Measurements from ENCODE around the gene KRT84. TPM values are rescaled to one million over a fixed set of nuclear protein-coding genes. Genes with fewer than 3 reads are reported as not detected.

KRT84 gene
- total RNA-seq, 1 experiment from 2014 or later, result not detected

DNA sequence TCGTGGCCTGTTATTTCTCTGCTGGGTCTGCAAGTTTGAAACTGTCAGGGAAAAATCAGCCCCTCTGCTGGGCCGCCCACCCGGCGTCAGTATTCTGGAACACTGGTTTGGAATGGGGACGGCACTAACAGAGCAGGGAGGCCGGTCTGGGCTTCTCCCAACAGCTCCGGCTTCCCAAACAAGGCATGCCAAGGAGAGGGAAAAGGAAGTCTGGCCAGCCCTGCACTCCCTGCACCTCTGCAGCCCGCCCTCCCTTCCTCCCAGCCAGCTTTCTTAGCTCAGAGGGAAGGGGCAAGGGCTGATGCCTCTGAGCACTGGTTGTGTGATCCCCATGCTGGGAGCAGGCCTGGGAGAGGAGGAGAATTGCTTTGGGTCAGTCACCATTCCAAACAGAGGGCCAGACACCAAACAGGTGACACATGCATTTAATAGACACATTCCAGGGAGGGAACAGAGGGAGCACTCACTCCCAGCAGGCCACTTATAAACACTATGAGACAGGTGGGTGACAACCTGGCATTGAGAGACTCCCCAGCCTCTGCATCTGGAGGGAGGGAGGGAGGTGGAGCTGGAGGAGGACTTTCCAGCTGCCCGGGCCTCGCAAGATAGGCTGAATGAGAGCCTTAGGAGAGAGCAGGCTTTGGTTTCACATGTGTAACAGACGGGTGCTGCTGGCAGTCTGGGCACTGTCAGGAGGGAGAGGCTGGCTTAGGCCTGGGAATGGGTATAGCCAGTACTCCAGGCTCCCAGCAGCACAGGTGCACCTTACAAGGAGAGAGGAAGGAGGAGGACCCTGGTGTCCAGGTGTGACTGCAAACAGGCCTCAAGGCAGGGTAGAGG lies 38.4 kb upstream of the KRT84 start:
- Histone ChIP-seq H3K27me3 (replicated peaks; ENCODE audit: insufficient read depth, low read depth, low read length, poor library complexity) (peaks cover 11% of the 10 kb centered on the region), H3K9me3 (ENCODE audit: low read depth, low read length, poor library complexity, severe bottlenecking) (no peaks in the 10 kb centered on the region), H3K36me3 (ENCODE audit: insufficient read depth, low read length, poor library complexity, severe bottlenecking) (no peaks in the 10 kb centered on the region), H3K4me3 (ENCODE audit: low read depth, low read length, poor library complexity, severe bottlenecking) (no peak overlapping the region), H3K27ac (ENCODE audit: low read depth, low read length, poor library complexity, severe bottlenecking) (no peak overlapping the region), H3K4me1 (ENCODE audit: insufficient read depth, low read length, poor library complexity, severe bottlenecking) (no peaks in the 10 kb centered on the region)
- no peak for DNase-seq (ENCODE audit: low spot score)
- intact Hi-C loops (cut with micrococcal nuclease; ENCODE audit: unreplicated experiment), result no loop called here
- ChIA-PET CTCF (no interaction called here), POLR2A (ENCODE audit: low non-redundant PET) (no interaction called here)
- TF ChIP-seq, protein P1, sequence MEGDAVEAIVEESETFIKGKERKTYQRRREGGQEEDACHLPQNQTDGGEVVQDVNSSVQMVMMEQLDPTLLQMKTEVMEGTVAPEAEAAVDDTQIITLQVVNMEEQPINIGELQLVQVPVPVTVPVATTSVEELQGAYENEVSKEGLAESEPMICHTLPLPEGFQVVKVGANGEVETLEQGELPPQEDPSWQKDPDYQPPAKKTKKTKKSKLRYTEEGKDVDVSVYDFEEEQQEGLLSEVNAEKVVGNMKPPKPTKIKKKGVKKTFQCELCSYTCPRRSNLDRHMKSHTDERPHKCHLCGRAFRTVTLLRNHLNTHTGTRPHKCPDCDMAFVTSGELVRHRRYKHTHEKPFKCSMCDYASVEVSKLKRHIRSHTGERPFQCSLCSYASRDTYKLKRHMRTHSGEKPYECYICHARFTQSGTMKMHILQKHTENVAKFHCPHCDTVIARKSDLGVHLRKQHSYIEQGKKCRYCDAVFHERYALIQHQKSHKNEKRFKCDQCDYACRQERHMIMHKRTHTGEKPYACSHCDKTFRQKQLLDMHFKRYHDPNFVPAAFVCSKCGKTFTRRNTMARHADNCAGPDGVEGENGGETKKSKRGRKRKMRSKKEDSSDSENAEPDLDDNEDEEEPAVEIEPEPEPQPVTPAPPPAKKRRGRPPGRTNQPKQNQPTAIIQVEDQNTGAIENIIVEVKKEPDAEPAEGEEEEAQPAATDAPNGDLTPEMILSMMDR (conservative IDR thresholded peaks at IDR 0.05; ENCODE audit: low read depth, low read length), result no peak
- no peak for TF ChIP-seq EZH2 (IDR thresholded peaks at IDR 0.05; ENCODE audit: borderline replicate concordance, low read depth, low read length, poor library complexity, severe bottlenecking)
- BruUV-seq (replicated peaks), result no TSS peak

DNA sequence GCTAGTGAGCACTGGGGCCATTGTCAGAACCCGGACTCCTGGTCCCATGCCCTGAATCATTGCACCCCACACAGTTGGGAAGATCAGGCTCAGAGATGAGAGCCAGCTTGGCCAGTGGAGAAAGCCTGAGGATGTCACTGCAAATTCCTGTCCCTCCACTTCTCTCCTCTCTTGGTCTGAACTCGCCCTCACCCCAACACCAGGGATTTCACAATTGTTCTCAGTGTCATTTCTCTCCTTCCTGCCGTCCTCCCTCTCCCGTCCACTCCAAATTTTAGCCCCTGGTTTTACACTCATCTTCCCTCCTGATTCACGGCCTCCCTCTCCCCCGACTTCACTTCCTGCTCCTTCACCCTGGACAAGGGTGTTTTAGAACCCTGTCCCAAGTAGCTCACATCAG lies 37.6 kb upstream of the KRT84 start:
- Histone ChIP-seq H3K27ac (ENCODE audit: low read depth, low read length, poor library complexity, severe bottlenecking) (no peak overlapping the region), H3K36me3 (ENCODE audit: insufficient read depth, low read length, poor library complexity, severe bottlenecking) (no peaks in the 10 kb centered on the region), H3K4me3 (ENCODE audit: low read depth, low read length, poor library complexity, severe bottlenecking) (no peak overlapping the region), H3K27me3 (replicated peaks; ENCODE audit: insufficient read depth, low read depth, low read length, poor library complexity) (peaks cover 10% of the 10 kb centered on the region), H3K9me3 (ENCODE audit: low read depth, low read length, poor library complexity, severe bottlenecking) (no peaks in the 10 kb centered on the region), H3K4me1 (ENCODE audit: insufficient read depth, low read length, poor library complexity, severe bottlenecking) (no peaks in the 10 kb centered on the region)
- ChIA-PET CTCF (no interaction called here), POLR2A (ENCODE audit: low non-redundant PET) (no interaction called here)
- TF ChIP-seq, protein P1 (conservative IDR thresholded peaks at IDR 0.05; ENCODE audit: low read depth, low read length), result no peak
- TF ChIP-seq EZH2 (IDR thresholded peaks at IDR 0.05; ENCODE audit: borderline replicate concordance, low read depth, low read length, poor library complexity, severe bottlenecking), result no peak
- DNase-seq (ENCODE audit: low spot score), result no peak
- no TSS peak for BruUV-seq (replicated peaks)
- intact Hi-C loops (cut with micrococcal nuclease; ENCODE audit: unreplicated experiment), result no loop called here

DNA sequence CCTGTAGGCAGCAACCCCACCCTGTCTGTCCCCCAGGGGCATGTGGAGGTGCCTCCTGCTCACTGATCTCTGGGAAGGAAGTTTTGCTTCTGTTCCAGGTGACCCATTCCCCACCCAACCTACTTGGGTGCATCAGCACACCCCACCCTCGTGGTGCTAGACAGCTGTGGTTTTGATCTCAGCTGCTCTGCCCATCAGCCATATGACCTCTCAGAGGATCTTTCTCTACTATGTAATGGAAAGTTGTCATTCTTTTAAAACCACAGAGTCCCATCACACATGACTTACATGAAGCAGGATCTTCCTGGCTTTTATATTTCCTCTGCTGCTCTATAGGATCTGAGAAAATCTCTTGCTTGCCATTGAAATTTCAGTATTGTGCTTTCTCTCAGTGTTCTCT lies 34.2 kb upstream of the KRT84 start:
- H3K27ac ChIP-seq (ENCODE audit: low read depth, low read length, poor library complexity, severe bottlenecking), result no peak overlapping the region
- BruUV-seq (replicated peaks), result no TSS peak
- CTCF ChIA-PET, result no interaction called here
- intact Hi-C loops (cut with micrococcal nuclease; ENCODE audit: unreplicated experiment), result no loop called here
- no peaks in the 10 kb centered on the region for H3K4me1 ChIP-seq (ENCODE audit: insufficient read depth, low read length, poor library complexity, severe bottlenecking)
- no peaks in the 10 kb centered on the region for H3K9me3 ChIP-seq (ENCODE audit: low read depth, low read length, poor library complexity, severe bottlenecking)
- no peak for TF ChIP-seq EZH2 (IDR thresholded peaks at IDR 0.05; ENCODE audit: borderline replicate concordance, low read depth, low read length, poor library complexity, severe bottlenecking)
- TF ChIP-seq, protein P1 (conservative IDR thresholded peaks at IDR 0.05; ENCODE audit: low read depth, low read length), result no peak
- no peak for DNase-seq (ENCODE audit: low spot score)
- POLR2A ChIA-PET (ENCODE audit: low non-redundant PET), result no interaction called here
- H3K36me3 ChIP-seq (ENCODE audit: insufficient read depth, low read length, poor library complexity, severe bottlenecking), result no peaks in the 10 kb centered on the region
- no peak overlapping the region for H3K4me3 ChIP-seq (ENCODE audit: low read depth, low read length, poor library complexity, severe bottlenecking)
- H3K27me3 ChIP-seq (replicated peaks; ENCODE audit: insufficient read depth, low read depth, low read length, poor library complexity), result no peaks in the 10 kb centered on the region

Measured in A673 (cell line).